ENCODE results near the gene MALT1.

Gene MALT1

GRCh38 chr18:58698701-58699193, 27.5 kb downstream of the MALT1 start:
- Histone ChIP-seq H3K27ac (no peak overlapping the region), H3K4me3 (no peak overlapping the region)
- TF ChIP-seq, protein P1, sequence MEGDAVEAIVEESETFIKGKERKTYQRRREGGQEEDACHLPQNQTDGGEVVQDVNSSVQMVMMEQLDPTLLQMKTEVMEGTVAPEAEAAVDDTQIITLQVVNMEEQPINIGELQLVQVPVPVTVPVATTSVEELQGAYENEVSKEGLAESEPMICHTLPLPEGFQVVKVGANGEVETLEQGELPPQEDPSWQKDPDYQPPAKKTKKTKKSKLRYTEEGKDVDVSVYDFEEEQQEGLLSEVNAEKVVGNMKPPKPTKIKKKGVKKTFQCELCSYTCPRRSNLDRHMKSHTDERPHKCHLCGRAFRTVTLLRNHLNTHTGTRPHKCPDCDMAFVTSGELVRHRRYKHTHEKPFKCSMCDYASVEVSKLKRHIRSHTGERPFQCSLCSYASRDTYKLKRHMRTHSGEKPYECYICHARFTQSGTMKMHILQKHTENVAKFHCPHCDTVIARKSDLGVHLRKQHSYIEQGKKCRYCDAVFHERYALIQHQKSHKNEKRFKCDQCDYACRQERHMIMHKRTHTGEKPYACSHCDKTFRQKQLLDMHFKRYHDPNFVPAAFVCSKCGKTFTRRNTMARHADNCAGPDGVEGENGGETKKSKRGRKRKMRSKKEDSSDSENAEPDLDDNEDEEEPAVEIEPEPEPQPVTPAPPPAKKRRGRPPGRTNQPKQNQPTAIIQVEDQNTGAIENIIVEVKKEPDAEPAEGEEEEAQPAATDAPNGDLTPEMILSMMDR (IDR thresholded peaks at IDR 0.05) = no peak
- no peak for DNase-seq (ENCODE audit: low spot score)

DNA sequence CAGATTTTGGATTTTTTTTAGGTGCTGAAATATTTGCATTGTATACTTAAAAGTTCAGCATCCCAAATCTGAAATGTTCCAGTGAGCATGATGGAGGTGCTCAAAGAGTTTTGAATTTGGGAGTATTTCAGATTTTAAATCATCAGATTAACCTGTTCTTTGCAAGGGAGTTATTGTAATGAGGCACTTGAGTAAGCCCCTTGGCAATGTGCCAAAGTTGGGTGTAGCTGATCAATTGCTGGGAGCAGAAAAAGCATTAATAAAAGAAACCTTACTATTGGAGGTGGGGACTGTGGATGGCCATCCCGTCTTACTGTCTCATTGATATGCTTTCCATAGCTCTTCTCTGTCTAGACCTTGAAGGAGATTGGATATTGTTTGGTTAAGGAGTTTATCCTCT, 28.3 kb downstream of the MALT1 start:
- H3K4me3 ChIP-seq = no peak overlapping the region
- no peak for DNase-seq (ENCODE audit: low spot score)
- no peak overlapping the region for H3K27ac ChIP-seq
- TF ChIP-seq, protein P1 (IDR thresholded peaks at IDR 0.05) = no peak

DNA sequence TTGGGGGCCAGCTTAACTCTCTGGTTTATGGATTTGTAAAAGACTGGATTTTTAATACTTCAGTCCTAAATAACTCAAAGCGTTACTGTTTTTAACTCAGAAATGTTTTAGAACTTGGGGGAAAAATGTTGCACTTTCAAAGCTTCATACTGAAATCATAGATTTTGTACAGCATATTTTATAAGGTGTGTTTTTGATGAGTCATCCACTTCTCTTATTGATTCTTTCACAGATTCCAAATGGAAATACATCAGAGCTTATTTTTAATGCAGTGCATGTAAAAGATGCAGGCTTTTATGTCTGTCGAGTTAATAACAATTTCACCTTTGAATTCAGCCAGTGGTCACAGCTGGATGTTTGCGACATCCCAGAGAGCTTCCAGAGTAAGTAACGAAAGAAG, 28.9 kb downstream of the MALT1 start:
- no peak for DNase-seq (ENCODE audit: low spot score)
- TF ChIP-seq, protein P1 (IDR thresholded peaks at IDR 0.05) = no peak
- H3K4me3 ChIP-seq = no peak overlapping the region
- no peak overlapping the region for H3K27ac ChIP-seq

- no peak for DNase-seq (ENCODE audit: low spot score)
- Histone ChIP-seq H3K4me3 (no peak overlapping the region), H3K27ac (no peak overlapping the region)
- TF ChIP-seq, protein P1 (IDR thresholded peaks at IDR 0.05) = no peak
These were observed 41.7 kb downstream of the MALT1 start for GRCh38 chr18:58712930-58713329.

DNA sequence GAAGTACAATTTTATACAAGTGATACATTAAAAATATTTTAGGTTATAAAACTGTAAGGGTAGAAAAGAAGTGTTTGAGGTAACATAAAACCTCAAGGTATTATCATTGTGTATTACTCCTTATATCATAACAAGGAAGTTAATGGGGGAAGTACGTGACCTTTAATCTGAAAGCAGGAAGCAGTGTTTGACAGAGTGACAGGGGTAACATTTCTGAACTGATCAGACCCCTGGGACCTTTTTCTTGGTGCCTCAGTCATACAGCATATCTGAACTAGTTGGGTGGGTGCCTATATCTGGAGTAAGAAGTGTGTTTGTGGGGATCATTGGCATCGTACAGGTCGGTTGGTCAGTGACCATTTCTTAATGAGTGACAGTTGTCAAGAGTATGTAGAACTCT, 43.0 kb downstream of the MALT1 start:
- TF ChIP-seq, protein P1 (IDR thresholded peaks at IDR 0.05) = no peak
- no peak overlapping the region for H3K4me3 ChIP-seq
- H3K27ac ChIP-seq = no peak overlapping the region
- no peak for DNase-seq (ENCODE audit: low spot score)

DNA sequence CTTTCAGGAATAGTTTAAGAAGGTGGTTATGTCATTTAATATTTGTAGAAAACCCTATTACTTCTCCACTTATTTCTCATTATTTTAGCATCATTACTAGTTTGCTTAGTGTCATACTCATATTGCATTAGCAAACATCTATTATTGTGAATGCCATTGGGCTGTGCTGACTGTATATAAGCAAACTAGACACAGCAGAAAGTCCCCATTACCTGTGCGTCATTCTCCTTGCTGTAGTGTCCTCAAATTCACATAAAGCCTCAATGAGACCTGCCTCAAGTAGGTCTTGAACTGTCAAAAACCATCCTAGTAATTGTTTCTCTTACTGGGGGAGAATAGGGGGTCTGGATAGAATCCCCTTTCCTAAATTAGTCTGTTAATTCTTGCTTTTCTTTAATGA, 43.6 kb downstream of the MALT1 start:
- TF ChIP-seq, protein P1 (IDR thresholded peaks at IDR 0.05) = no peak
- DNase-seq (ENCODE audit: low spot score) = no peak
- Histone ChIP-seq H3K27ac (no peak overlapping the region), H3K4me3 (no peak overlapping the region)

- Histone ChIP-seq H3K4me3 (no peak overlapping the region), H3K27ac (no peak overlapping the region)
- no peak for DNase-seq (ENCODE audit: low spot score)
- TF ChIP-seq, protein P1 (IDR thresholded peaks at IDR 0.05) = no peak
These were observed 44.3 kb downstream of the MALT1 start for GRCh38 chr18:58715540-58715939.

Data from coronary artery (tissue), 2 donors.